B cell (primary cell): ENCODE results near the gene RPL39L.

ENCODE experiments used
- EZH2 ChIP-seq: IDR thresholded peaks from 2 replicates; pipeline ENCODE4 v1.6.1; 2012; ENCODE audit warnings: borderline replicate concordance, low read depth, mild to moderate bottlenecking, moderate library complexity, low read length; ENCODE audit not compliant: insufficient read depth, poor library complexity, severe bottlenecking
- TF ChIP-seq, protein P1 (sequence below): fragments of 200-600 bp; IDR thresholded peaks from one replicate; pipeline ENCODE4 v1.8.0; 2022; ENCODE audit warnings: antibody characterized with exemption, mild to moderate bottlenecking

DNA sequence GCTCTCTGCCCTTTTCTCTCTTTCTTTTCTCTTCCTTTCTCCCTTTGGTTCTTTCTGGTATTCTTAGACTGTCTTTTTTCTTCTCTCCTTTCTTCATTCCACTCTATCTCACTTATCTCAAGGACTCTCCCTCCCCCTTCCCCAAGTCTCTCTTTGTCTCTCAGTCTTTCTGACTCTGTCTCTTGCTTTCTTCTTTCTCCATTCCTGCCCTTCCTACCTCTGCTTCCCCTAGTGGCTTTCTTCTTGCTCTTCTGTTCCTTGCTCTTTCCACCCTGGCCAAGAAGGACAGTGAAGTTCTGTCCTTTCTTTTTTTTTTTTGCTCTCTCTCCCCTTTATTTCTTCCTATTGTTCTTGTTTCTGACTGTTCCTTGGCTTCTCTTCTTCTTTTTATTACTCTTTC is 22.3 kb upstream of the RPL39L start:
- TF ChIP-seq, protein P1, sequence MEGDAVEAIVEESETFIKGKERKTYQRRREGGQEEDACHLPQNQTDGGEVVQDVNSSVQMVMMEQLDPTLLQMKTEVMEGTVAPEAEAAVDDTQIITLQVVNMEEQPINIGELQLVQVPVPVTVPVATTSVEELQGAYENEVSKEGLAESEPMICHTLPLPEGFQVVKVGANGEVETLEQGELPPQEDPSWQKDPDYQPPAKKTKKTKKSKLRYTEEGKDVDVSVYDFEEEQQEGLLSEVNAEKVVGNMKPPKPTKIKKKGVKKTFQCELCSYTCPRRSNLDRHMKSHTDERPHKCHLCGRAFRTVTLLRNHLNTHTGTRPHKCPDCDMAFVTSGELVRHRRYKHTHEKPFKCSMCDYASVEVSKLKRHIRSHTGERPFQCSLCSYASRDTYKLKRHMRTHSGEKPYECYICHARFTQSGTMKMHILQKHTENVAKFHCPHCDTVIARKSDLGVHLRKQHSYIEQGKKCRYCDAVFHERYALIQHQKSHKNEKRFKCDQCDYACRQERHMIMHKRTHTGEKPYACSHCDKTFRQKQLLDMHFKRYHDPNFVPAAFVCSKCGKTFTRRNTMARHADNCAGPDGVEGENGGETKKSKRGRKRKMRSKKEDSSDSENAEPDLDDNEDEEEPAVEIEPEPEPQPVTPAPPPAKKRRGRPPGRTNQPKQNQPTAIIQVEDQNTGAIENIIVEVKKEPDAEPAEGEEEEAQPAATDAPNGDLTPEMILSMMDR, result no peak
- TF ChIP-seq EZH2, result no peak
